Cardiac septum (tissue), 1 donor: Measurements from ENCODE around the gene OXT. TPM values are rescaled to one million over a fixed set of nuclear protein-coding genes. Genes with fewer than 3 reads are reported as not detected.
"Not testable (repeated sequence)": the region's sequence is repeated elsewhere in the genome, so short reads cannot be mapped to it uniquely, and the experiment has no call there.

ENCODE experiments used
- DNase-seq: peaks from one replicate; pipeline ENCODE4 v3.0.0-alpha.2; 2020; ENCODE audit warnings: low spot score
- intact Hi-C: fragments of 100-400 bp; cut with DNase I; formaldehyde crosslinking; loops from one replicate; pipeline ENCODE4 v1.14.0; 2022
- total RNA-seq: library from RNA; stranded (reverse); fragmentation: NEBNext Ultra II Directional; extraction: Animal tissue kit (Norgen Biotek cat#: 25700); gene quantifications from one replicate; pipeline ENCODE4 v1.2.1, GENCODE V29; 2021
- donor health status: DM: no; HTN: no; CAD: no.

The OXT gene
- total RNA-seq, 1 donor from 2014 or later: not detected

- intact Hi-C loops: no loop called here
Observed at GRCh38 chr20:3106658-3107463, 35.4 kb downstream of the OXT start.

GRCh38 chr20:3107464-3108025 lies 36.1 kb downstream of the OXT start:
- no peak for DNase-seq

More at GRCh38 chr20:3106658-3107463, 35.4 kb downstream of the OXT start:
- DNase-seq: no peak

GRCh38 chr20:3109350-3110302 lies 38.2 kb downstream of the OXT start:
- intact Hi-C loops: no loop called here
- DNase-seq: no peak

More at GRCh38 chr20:3107464-3108025, 36.1 kb downstream of the OXT start:
- intact Hi-C loops: no loop called here

- intact Hi-C loops: no loop called here
- no peak for DNase-seq
Observed at GRCh38 chr20:3111507-3111906, 40.1 kb downstream of the OXT start.

- no peak for DNase-seq
- intact Hi-C loops: no loop called here
Observed at GRCh38 chr20:3111995-3112394, 40.6 kb downstream of the OXT start.

GRCh38 chr20:3115190-3116107 lies 44.0 kb downstream of the OXT start:
- DNase-seq: no peak
- intact Hi-C loops: loop anchor here (5.0 kb wide), 1 partner anchor 63 kb away; no protein-coding TSS in a partner anchor

- DNase-seq: no peak
- intact Hi-C loops: loop anchor here (5.0 kb wide), 1 partner anchor 64 kb away; no protein-coding TSS in a partner anchor
Observed at GRCh38 chr20:3116341-3116740, 44.9 kb downstream of the OXT start.

GRCh38 chr20:3117839-3118379 lies 46.5 kb downstream of the OXT start:
- not testable (repeated sequence) for DNase-seq
- intact Hi-C loops: loop anchor here (5.0 kb wide), 1 partner anchor 66 kb away; no protein-coding TSS in a partner anchor

- no peak for DNase-seq
- intact Hi-C loops: loop anchor here (5.0 kb wide), 1 partner anchor 67 kb away; no protein-coding TSS in a partner anchor
Observed at GRCh38 chr20:3119044-3119443, 47.6 kb downstream of the OXT start.

- no peak for DNase-seq
Observed at GRCh38 chr20:3121271-3121911, 50.0 kb downstream of the OXT start.

More at GRCh38 chr20:3121271-3121911, 50.0 kb downstream of the OXT start:
- intact Hi-C loops: no loop called here

Other genes with a start within 250 kb of the OXT start
- 12.8 TPM for gene PCED1A, start 231.0 kb upstream of the OXT start, total RNA-seq
- 23.3 TPM for gene VPS16, start 230.9 kb upstream of the OXT start, total RNA-seq
- gene PTPRA, start 198.1 kb upstream of the OXT start, total RNA-seq: 23.5 TPM
- gene GNRH2, start 28.0 kb upstream of the OXT start, total RNA-seq: not detected
- 43.0 TPM for gene MRPS26, start 25.6 kb upstream of the OXT start, total RNA-seq
- not detected for gene AVP, start 13.1 kb downstream of the OXT start, total RNA-seq
- 23.2 TPM for gene FASTKD5, start 88.2 kb downstream of the OXT start, total RNA-seq
- 3.9 TPM for gene UBOX5, start 88.2 kb downstream of the OXT start, total RNA-seq
- gene LZTS3, start 101.9 kb downstream of the OXT start, total RNA-seq: 6.9 TPM
- 29.1 TPM for gene DDRGK1, start 133.1 kb downstream of the OXT start, total RNA-seq
- 24.1 TPM for gene ITPA, start 137.9 kb downstream of the OXT start, total RNA-seq
- gene SLC4A11, start 167.6 kb downstream of the OXT start, total RNA-seq: 0.35 TPM